Fibroblast of mammary gland (primary cell): ENCODE data around the gene PTGER1.

Source experiments
- DNase-seq: peaks from one replicate; pipeline ENCODE4 v3.0.0-alpha.2; 2010; ENCODE audit warnings: low read depth
- H3K4me3 ChIP-seq: 2 replicates; pipeline ENCODE4 v1.5.1; 2011; ENCODE audit warnings: low read depth, mild to moderate bottlenecking, low read length, moderate library complexity; ENCODE audit not compliant: control insufficient read depth
- TF ChIP-seq, protein P1 (sequence below): conservative IDR thresholded peaks from 2 replicates; pipeline ENCODE4 v1.5.1; 2011; ENCODE audit warnings: low read depth, low read length, inconsistent platforms; ENCODE audit not compliant: control insufficient read depth, insufficient read depth

Gene PTGER1

DNA sequence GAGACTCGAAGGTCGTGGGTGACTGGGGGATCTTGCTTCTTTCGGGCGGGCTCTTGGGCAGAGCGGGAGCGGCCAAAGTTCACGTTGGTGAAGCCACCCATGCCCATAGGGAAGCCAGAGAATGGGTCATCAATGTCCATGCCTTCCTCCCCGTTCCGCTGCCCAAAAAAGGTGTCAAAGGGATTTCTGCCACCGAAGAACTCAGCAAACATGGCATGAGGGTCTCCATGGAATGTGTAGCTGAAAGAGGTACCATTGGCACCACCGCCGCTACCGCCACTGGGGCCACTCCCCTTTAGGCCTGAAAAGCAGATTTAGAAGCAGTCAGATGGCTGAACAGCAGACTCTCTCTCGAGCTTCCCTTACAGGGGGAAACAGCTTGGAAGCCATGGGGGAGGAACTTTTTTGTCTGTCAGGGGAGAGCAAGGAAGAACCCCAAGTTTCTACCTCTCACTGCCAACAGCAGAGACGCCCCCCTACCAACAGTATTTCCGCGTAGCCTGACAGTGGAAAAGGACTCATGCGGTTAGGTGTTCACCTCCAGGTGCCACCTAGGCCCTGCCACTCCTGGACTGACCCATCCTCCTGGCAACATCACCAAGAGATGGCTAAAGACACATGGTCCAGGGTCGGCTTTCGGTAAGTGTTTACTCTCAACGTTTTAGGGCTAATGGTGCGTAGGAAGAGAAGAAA, 41.7 kb upstream of the PTGER1 start:
- TF ChIP-seq, protein P1, sequence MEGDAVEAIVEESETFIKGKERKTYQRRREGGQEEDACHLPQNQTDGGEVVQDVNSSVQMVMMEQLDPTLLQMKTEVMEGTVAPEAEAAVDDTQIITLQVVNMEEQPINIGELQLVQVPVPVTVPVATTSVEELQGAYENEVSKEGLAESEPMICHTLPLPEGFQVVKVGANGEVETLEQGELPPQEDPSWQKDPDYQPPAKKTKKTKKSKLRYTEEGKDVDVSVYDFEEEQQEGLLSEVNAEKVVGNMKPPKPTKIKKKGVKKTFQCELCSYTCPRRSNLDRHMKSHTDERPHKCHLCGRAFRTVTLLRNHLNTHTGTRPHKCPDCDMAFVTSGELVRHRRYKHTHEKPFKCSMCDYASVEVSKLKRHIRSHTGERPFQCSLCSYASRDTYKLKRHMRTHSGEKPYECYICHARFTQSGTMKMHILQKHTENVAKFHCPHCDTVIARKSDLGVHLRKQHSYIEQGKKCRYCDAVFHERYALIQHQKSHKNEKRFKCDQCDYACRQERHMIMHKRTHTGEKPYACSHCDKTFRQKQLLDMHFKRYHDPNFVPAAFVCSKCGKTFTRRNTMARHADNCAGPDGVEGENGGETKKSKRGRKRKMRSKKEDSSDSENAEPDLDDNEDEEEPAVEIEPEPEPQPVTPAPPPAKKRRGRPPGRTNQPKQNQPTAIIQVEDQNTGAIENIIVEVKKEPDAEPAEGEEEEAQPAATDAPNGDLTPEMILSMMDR, result no peak
- DNase-seq, result no peak
- peak overlapping the region; percentile 76 for H3K4me3 ChIP-seq

DNA sequence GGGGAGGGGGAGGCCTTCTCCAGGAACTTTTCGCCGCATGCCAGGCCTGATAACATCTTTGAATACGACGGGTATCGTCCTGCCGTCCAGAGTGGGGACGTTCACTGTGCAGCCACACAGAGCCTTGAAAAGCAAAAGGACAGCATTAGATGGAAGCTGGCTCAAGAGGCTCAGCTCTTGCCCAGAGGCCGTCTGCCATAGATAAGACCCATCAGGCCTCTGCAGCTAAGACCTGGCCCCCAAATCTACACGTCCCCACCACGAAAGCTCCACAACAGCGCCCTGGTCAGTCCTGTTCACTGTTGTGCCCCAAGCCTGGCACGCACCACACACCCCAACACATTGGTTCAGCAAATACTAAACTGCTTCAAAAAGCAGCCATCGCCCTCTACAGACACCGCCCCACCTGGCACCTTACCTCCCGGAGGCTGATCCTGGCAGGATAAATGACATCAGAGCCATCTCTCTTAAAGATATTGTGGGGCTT, 40.9 kb upstream of the PTGER1 start:
- DNase-seq, result no peak
- TF ChIP-seq, protein P1, result no peak
- H3K4me3 ChIP-seq, result peak overlapping the region; percentile 76

DNA sequence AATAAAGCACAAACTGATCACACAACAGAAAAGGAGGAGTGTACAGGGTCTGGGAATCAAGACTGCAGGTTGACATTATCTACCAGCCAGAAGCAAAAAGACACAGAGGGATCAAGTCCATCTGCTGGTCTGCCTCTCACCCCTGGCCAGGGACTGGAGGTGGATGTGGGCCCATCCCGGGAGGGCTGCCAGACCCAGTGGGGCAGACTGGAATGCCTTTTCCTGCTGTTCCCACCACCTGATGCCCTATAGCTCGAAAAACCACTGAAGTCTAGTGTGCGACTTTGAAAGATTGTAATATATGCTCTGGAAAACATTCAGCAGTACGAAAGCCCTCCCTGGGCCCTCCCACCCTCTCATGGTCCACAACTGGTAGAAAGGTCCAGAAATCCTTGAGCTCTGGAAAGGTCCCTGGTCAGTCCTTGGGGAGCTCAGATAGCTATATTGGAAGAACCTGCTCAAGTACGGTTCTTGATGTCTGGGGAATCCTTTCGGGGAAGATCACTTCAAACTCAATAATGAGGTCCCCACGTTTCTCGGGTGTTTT, 40.4 kb upstream of the PTGER1 start:
- no peak for DNase-seq
- TF ChIP-seq, protein P1, result no peak
- peak overlapping the region; percentile 76 for H3K4me3 ChIP-seq

DNA sequence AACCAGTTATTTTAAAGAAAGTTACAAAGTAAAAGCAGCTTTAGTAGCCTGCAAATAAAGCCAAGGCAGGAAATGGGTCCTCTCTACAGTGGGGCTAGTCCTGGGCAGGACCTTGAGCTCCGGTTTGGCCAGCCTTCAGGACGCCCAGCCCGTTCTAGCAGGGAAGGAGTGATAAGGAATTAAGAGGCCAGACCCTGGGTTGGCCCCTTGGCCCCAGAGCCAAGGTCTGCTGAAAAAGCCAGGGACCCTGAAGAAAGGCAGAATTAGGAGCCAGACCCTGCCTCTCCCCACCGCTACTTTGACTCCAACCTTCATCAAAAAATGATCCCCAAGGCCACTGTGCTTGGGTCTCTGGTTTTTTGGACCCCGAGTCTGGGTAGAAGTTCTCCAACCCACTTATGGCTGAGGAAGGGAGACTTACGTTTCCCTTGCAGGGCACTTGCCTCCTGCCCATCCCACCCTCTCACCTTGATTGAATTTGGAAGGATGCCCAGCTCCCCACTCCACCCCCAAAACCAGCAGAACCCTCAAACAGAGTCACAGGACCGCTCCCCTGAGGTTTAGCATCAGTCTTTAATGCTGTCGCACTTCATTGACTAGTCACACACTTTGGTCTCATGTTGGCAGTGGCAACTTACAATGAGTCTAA, 39.2 kb upstream of the PTGER1 start:
- TF ChIP-seq, protein P1, result no peak
- no peak overlapping the region for H3K4me3 ChIP-seq
- DNase-seq, result no peak

DNA sequence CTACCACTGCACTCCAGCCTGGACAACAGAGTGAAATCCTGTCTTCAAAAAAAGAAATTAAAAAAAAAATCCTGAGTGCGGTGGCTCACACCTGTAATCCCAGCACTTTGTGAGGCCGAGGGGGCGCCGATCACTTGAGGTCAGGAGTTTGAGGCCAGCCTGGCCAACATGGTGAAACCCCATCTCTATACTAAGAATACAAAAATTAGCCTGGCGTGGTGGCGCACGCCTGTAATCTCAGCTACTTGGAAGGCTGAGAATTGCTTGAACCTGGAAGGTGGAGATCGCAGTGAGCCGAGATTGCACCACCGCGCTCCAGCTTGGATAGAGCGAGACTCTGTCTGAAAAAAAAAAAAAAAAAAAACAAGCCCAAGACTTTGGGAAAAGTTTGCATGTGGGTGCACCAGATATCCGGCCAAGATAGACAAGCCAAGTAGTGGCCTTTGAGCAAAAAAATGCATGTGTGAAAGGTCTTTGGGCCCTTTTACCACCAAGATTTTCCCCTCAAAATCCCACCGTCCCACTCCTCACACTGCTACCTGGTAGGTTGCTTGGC, 37.3 kb upstream of the PTGER1 start:
- TF ChIP-seq, protein P1, result no peak
- H3K4me3 ChIP-seq, result no peak overlapping the region
- DNase-seq, result no peak

DNA sequence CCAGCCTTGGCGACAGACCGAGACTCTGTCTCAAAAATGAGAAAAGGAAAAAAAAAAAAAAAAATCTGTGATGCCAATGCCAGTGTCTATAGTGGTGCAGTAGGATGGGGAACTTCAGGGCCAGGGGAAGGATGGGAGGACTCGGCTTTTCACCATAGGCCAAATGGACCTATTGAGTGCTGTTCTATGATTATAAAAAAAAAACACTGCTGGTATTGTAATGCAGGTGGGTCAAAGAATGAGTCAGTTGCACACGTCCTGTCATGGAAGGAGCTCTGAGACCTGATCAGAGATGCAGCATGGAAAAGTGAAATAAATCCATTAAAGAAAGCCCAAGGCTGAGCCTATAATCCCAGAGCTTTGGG, 36.1 kb upstream of the PTGER1 start:
- DNase-seq, result no peak
- no peak overlapping the region for H3K4me3 ChIP-seq

More for the DNA sequence above, 36.1 kb upstream of the PTGER1 start:
- TF ChIP-seq, protein P1, result no peak
